GM18909 (cell line): ENCODE results near the gene ALPG.
"Not testable (repeated sequence)": the region's sequence is repeated elsewhere in the genome, so short reads cannot be mapped to it uniquely, and the experiment has no call there.

ENCODE experiments used
- ATAC-seq: cut with Tn5 transposase; IDR thresholded peaks from one replicate; pipeline ENCODE4 v1.9.1; 2021; ENCODE audit warnings: mild to moderate bottlenecking; ENCODE audit not compliant: unreplicated experiment, poor library complexity

The ALPG gene

GRCh38 chr2:232376260-232376659 is 30.4 kb upstream of the ALPG start:
- no peak for ATAC-seq

- ATAC-seq = no peak
These were observed 29.9 kb upstream of the ALPG start for GRCh38 chr2:232376713-232377112.

GRCh38 chr2:232377319-232377718 is 29.3 kb upstream of the ALPG start:
- ATAC-seq = no peak

- no peak for ATAC-seq
These were observed 28.6 kb upstream of the ALPG start for GRCh38 chr2:232377841-232378734.

GRCh38 chr2:232378735-232379151 is 27.9 kb upstream of the ALPG start, which contains the start of gene ALPP:
ALPP (plus strand) TSS chr2:232378751; CDS start chr2:232378803, 52 bp downstream.
- ATAC-seq = not testable (repeated sequence)

- not testable (repeated sequence) for ATAC-seq
These were observed 26.7 kb upstream of the ALPG start for GRCh38 chr2:232379610-232380590.

GRCh38 chr2:232381204-232382031 is 25.2 kb upstream of the ALPG start:
- ATAC-seq = not testable (repeated sequence)

GRCh38 chr2:232382331-232383225 is 24.1 kb upstream of the ALPG start:
- ATAC-seq = no peak

- no peak for ATAC-seq
These were observed 22.2 kb upstream of the ALPG start for GRCh38 chr2:232384466-232384865.

- not testable (repeated sequence) for ATAC-seq
These were observed 21.6 kb upstream of the ALPG start for GRCh38 chr2:232385058-232385457.

- ATAC-seq = no peak
These were observed 20.8 kb upstream of the ALPG start for GRCh38 chr2:232385660-232386489.

GRCh38 chr2:232386490-232386739 is 20.2 kb upstream of the ALPG start:
- ATAC-seq = no peak

GRCh38 chr2:232386740-232387450 is 19.7 kb upstream of the ALPG start:
- no peak for ATAC-seq

- no peak for ATAC-seq
These were observed 19.0 kb upstream of the ALPG start for GRCh38 chr2:232387451-232388171.

- no peak for ATAC-seq
These were observed 18.2 kb upstream of the ALPG start for GRCh38 chr2:232388324-232388891.

- ATAC-seq = no peak
These were observed 17.3 kb upstream of the ALPG start for GRCh38 chr2:232389327-232389726.

GRCh38 chr2:232390661-232391060 is 16.0 kb upstream of the ALPG start:
- ATAC-seq = no peak
